Transverse colon (tissue), 4 donors: ENCODE results near the gene CALML3. TPM values are rescaled to one million over a fixed set of nuclear protein-coding genes. Genes with fewer than 3 reads are reported as not detected.

Experiments
- DNase-seq: peaks from one replicate; pipeline ENCODE4 v3.0.0-alpha.2; 2019
- H3K27ac ChIP-seq, 4 donors: fragments of 200-600 bp; sonication (generic); 2 replicates each; pipeline ENCODE4 v1.5.1; 2016 to 2018; ENCODE audit warnings: inconsistent platforms in 4 of 4
- H3K27me3 ChIP-seq: fragments of 200-600 bp; sonication (generic); 2 replicates; pipeline ENCODE4 v1.5.1; 2017; ENCODE audit warnings: inconsistent platforms
- H3K36me3 ChIP-seq, 4 donors: fragments of 200-600 bp; sonication (generic); 2 replicates each; pipeline ENCODE4 v1.5.1; 2017 to 2019; ENCODE audit warnings: inconsistent platforms in 4 of 4
- H3K4me1 ChIP-seq, 4 donors: fragments of 200-600 bp; sonication (generic); 2 replicates each; pipeline ENCODE4 v1.5.1; 2017 to 2020; ENCODE audit warnings: inconsistent platforms in 4 of 4
- H3K4me3 ChIP-seq, 4 donors: fragments of 200-600 bp; sonication (generic); 1 replicate in 1 of 4; 2 replicates in 3 of 4; pipeline versions ENCODE4 v1.5.1 to v1.6.1; 2017 to 2019; ENCODE audit warnings: inconsistent platforms in 4 of 4
- H3K9me3 ChIP-seq, 2 donors: fragments of 200-600 bp; sonication (generic); 2 replicates each; pipeline ENCODE4 v1.5.1; 2017 to 2019; ENCODE audit warnings: inconsistent platforms in 2 of 2
- EP300 ChIP-seq: sonication (generic); formaldehyde crosslinking; IDR thresholded peaks from one replicate; pipeline ENCODE4 v1.6.1; 2017; ENCODE audit warnings: antibody characterized with exemption, low read depth
- POLR2A ChIP-seq: fragments of 450-650 bp; IDR thresholded peaks from one replicate; pipeline ENCODE4 v1.6.1; 2016; ENCODE audit warnings: antibody characterized with exemption, mild to moderate bottlenecking, moderate library complexity
- POLR2AphosphoS5 ChIP-seq, 3 donors: sonication (generic); formaldehyde crosslinking; IDR thresholded peaks; one replicate each; pipeline ENCODE4 v1.6.1; 2016; ENCODE audit warnings: antibody characterized with exemption in 3 of 3
- WGBS, 2 donors: methylation state at CpG; one replicate each; pipeline ENCODE4 v1.1.5; 2018; ENCODE audit warnings: low coverage in 1 of 2; 5-methylcytosine and 5-hydroxymethylcytosine counted together
- in situ Hi-C, 4 donors: fragments of 200-750 bp; cut with MboI; loops; one replicate each; pipeline versions ENCODE4 v1.15.0 to v1.15.1; 2017; ENCODE audit warnings: low sequenced_read_pairs in 3 of 4, low pct_ligation_motif_present in 1 of 4, low pct_unique_long_range_greater_than_20kb in 1 of 4
- intact Hi-C: fragments of 100-400 bp; cut with DNase I; formaldehyde crosslinking; loops from one replicate; pipeline ENCODE4 v1.15.1; 2023; ENCODE audit warnings: low total_unique reads
- total RNA-seq, 4 donors: library from RNA; depleted of rRNA; stranded (reverse); fragments of >200 nt; gene quantifications; one replicate each; pipeline ENCODE4 v1.1.0, GENCODE V29; 2016
- TF ChIP-seq, protein P1 (sequence below), 5 experiments: fragments of 200-600 bp in 3 of 5; fragments of 450-650 bp in 2 of 5; sonication (generic) in 3 of 5; IDR thresholded peaks; 1 replicate in 2 of 5; 2 replicates in 3 of 5; pipeline ENCODE4 v1.5.1; 2016 to 2017; ENCODE audit warnings: antibody characterized with exemption in 5 of 5, inconsistent platforms in 3 of 5, mild to moderate bottlenecking in 2 of 5, moderate library complexity in 1 of 5

The CALML3 gene
- total RNA-seq, 4 donors from 2014 or later: not detected

DNA sequence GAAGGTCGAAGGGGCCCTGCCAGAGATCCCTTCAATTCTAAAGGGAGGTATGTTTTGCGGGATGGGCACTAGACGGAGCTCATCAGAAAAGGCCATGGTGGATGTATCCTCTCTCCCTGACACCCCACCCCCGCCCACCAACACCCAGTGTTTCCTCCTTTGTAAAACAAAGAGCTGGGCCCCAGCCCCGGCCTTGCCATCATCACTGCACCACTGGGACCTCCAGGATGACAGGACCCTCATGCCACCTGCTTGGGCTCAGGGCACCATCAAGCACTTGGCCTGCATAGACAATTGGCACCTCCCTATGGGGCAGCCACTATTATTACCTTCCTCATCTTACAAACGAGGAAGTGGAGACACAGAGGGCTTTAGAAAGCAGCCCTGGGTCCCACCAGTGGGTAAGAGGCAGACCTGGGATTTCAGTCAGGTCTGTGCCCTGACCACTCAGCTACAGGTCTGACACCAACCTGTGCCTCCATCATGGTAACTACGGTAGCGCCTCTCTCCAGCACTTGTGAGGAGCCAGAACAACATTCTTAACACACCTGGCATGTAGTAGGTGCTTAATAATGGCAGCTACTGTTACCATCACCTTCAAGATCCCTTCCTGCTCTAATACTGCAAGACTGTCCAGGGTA lies 2.0 kb downstream of the CALML3 start:
- Histone ChIP-seq H3K4me1 (peaks cover 0 to 9% (median 0%) of the 10 kb centered on the region in 4 donors), H3K36me3 (no peaks in the 10 kb centered on the region), H3K27ac (no peak overlapping the region), H3K9me3 (no peaks in the 10 kb centered on the region), H3K4me3 (no peak overlapping the region), H3K27me3 (no peaks in the 10 kb centered on the region)
- intact Hi-C loops: loop anchor here (10.0 kb wide), 1 partner anchor 1512 kb away; no protein-coding TSS in a partner anchor
- peak; percentile 4 for DNase-seq
- TF ChIP-seq POLR2A: no peak
- TF ChIP-seq POLR2AphosphoS5 (IDR thresholded peaks at IDR 0.05): no peak
- TF ChIP-seq, protein P1, sequence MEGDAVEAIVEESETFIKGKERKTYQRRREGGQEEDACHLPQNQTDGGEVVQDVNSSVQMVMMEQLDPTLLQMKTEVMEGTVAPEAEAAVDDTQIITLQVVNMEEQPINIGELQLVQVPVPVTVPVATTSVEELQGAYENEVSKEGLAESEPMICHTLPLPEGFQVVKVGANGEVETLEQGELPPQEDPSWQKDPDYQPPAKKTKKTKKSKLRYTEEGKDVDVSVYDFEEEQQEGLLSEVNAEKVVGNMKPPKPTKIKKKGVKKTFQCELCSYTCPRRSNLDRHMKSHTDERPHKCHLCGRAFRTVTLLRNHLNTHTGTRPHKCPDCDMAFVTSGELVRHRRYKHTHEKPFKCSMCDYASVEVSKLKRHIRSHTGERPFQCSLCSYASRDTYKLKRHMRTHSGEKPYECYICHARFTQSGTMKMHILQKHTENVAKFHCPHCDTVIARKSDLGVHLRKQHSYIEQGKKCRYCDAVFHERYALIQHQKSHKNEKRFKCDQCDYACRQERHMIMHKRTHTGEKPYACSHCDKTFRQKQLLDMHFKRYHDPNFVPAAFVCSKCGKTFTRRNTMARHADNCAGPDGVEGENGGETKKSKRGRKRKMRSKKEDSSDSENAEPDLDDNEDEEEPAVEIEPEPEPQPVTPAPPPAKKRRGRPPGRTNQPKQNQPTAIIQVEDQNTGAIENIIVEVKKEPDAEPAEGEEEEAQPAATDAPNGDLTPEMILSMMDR (IDR thresholded peaks at IDR 0.05): no peak
- no peak for TF ChIP-seq EP300
- in situ Hi-C loops: no loop called here
- 89% methylated on average over 8 of the region's 8 CpGs; no CpG with 5 or more reads in 1 of the 2 donors for WGBS, 2 donors

DNA sequence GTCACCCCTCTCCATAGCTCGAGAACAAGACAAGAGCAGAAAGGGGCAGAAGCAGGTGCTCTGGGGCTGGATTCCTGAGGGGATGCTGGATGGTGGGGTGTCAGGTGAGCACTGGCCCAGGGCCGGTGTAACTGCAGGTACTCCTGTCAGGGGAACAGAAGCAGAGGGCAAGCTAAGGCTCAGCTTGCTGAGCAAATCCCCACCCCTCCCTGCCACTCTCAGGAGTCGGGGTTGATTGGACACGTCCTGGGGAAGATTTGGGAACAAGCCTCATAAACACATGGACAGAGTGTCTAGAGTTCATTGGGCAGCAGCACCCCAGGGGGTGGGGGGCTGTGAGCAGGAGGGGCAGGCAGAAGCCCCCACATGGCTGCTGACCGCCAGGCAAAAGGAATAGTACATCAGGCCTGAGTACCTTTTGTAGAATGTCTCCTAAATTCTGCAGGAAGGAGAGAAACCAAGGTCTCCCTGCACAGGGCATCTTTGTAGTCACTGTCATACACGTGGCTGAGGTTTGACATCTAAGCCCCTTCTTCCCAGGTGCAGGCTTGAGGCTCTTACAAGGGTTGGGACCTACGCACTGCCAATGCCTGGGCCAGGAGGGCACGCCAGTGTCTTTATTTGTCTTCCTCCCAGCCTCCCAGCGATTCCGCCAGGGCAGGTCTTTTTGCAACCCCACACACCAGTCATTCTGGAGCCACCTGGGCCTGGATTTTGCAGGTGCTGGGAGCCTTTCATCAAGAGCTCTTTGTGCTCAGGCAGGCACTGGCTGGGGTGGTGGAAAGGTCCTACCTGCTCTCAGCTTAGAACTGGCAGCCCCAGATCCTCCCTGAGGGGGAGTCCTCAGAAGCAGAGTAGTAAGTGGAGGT lies 2.8 kb downstream of the CALML3 start:
- TF ChIP-seq EP300 (no peak), POLR2AphosphoS5 (IDR thresholded peaks at IDR 0.05) (no peak), POLR2A (no peak)
- TF ChIP-seq, protein P1 (IDR thresholded peaks at IDR 0.05): no peak
- Histone ChIP-seq H3K9me3 (no peaks in the 10 kb centered on the region), H3K4me3 (no peak overlapping the region), H3K27ac (no peak overlapping the region), H3K4me1 (peaks cover 0 to 9% (median 0%) of the 10 kb centered on the region in 4 donors), H3K27me3 (no peaks in the 10 kb centered on the region), H3K36me3 (no peaks in the 10 kb centered on the region)
- WGBS, 2 donors: 60 to 66% methylated on average over 1 to 10 of the region's 10 CpGs
- intact Hi-C loops: loop anchor here (10.0 kb wide), 1 partner anchor 1513 kb away; no protein-coding TSS in a partner anchor
- in situ Hi-C loops: no loop called here
- DNase-seq: peak; percentile 9

DNA sequence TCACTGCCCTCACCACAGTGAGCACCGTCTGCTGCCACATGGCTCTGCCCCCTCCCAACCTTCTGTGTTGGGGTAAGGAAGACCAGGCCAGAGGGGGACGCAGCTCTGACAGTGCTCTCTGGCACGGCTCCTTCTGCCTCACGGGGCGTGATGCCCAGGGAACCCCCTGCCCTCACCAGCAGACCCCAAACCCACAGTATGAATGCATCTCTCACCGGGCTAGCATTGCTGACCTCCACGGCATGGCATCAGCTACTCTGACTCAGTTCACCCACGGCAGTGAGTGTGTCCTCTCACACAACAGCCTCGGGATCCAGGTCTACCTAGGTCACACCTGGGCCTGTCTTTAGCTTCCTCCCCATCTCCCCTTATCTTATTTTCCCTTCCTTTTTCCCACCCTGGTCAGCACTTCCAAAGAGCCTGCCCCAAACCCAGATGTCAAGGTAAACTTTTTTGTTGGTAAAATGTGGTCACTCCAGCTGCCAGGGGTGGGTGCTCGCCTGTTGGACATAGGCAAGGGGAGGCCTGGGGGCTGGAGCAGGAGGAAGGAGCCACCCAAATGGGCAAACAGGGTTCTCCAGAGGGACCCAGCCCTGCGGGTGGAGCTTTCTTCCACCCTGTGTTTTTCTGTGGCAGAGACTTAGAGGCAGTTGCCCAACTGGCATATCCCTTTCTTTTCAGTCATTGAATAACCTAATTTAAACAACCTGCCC lies 4.4 kb downstream of the CALML3 start:
- Histone ChIP-seq H3K9me3 (no peaks in the 10 kb centered on the region), H3K36me3 (no peaks in the 10 kb centered on the region), H3K27me3 (no peaks in the 10 kb centered on the region), H3K27ac (peak overlapping the region in 2 of 4 donors; percentile 38 to 43), H3K4me3 (no peak overlapping the region), H3K4me1 (peaks cover 0 to 9% (median 0%) of the 10 kb centered on the region in 4 donors)
- no peak for TF ChIP-seq EP300
- TF ChIP-seq, protein P1 (IDR thresholded peaks at IDR 0.05): no peak
- TF ChIP-seq POLR2AphosphoS5 (IDR thresholded peaks at IDR 0.05): no peak
- TF ChIP-seq POLR2A: no peak
- peak; percentile 4 for DNase-seq
- in situ Hi-C loops: no loop called here
- intact Hi-C loops: loop anchor here (10.0 kb wide), 1 partner anchor 1514 kb away; no protein-coding TSS in a partner anchor
- WGBS, 2 donors: 86% methylated on average over 11 of the region's 11 CpGs; no CpG with 5 or more reads in 1 of the 2 donors
